Endothelial cell (in vitro differentiated cells): ENCODE measurements around the gene SGMS1. TPM values are rescaled to one million over a fixed set of nuclear protein-coding genes. Genes with fewer than 3 reads are reported as not detected.
A peak's percentile ranks its signal among the peaks of the same experiment; 100 is the strongest.

Experiments
- DNase-seq: peaks from one replicate; pipeline ENCODE4 v3.0.0; 2021; ENCODE audit warnings: low spot score
- H3K27ac Mint-ChIP-seq: one replicate; pipeline ENCODE4 v1.8.0; 2021; ENCODE audit warnings: mixed read lengths, inconsistent platforms; ENCODE audit not compliant: unreplicated experiment
- H3K27me3 Mint-ChIP-seq: one replicate; pipeline ENCODE4 v1.8.0; 2021; ENCODE audit warnings: mild to moderate bottlenecking, moderate library complexity, mixed read lengths, inconsistent platforms; ENCODE audit not compliant: unreplicated experiment
- H3K36me3 Mint-ChIP-seq: one replicate; pipeline ENCODE4 v1.8.0; 2021; ENCODE audit warnings: mild to moderate bottlenecking, low read depth, mixed read lengths, inconsistent platforms; ENCODE audit not compliant: unreplicated experiment
- H3K4me1 Mint-ChIP-seq: one replicate; pipeline ENCODE4 v1.8.0; 2021; ENCODE audit warnings: mild to moderate bottlenecking, mixed read lengths, inconsistent platforms; ENCODE audit not compliant: unreplicated experiment
- H3K4me3 Mint-ChIP-seq: one replicate; pipeline ENCODE4 v1.8.0; 2021; ENCODE audit warnings: mild to moderate bottlenecking, mixed read lengths, inconsistent platforms; ENCODE audit not compliant: unreplicated experiment
- H3K9me3 Mint-ChIP-seq: one replicate; pipeline ENCODE4 v1.8.0; 2021; ENCODE audit warnings: mixed read lengths, inconsistent platforms; ENCODE audit not compliant: unreplicated experiment
- CTCF ChIP-seq: fragments of 200-600 bp; sonication (generic); IDR thresholded peaks from one replicate; pipeline ENCODE4 v1.5.0; 2021; ENCODE audit warnings: antibody characterized with exemption; ENCODE audit not compliant: unreplicated experiment
- total RNA-seq: library from RNA; stranded (reverse); fragmentation: NEBNext Ultra II Directional; extraction: Animal tissue kit (Norgen Biotek cat#: 25700); gene quantifications from one replicate; pipeline ENCODE4 v1.2.1, GENCODE V29; 2021; ENCODE audit not compliant: unreplicated experiment

SGMS1 gene
- total RNA-seq, 1 donor from 2014 or later: 12.4 TPM

- peaks cover 3% of the 10 kb centered on the region for H3K27me3 Mint-ChIP-seq
- H3K4me1 Mint-ChIP-seq: peaks cover 35% of the 10 kb centered on the region
- no peak for TF ChIP-seq CTCF
- no peak overlapping the region for H3K4me3 Mint-ChIP-seq
- H3K9me3 Mint-ChIP-seq: no peaks in the 10 kb centered on the region
- H3K36me3 Mint-ChIP-seq: no peaks in the 10 kb centered on the region
- peak overlapping the region; percentile 52 for H3K27ac Mint-ChIP-seq
- no peak for DNase-seq
Observed at GRCh38 chr10:50541921-50542320, 81.8 kb downstream of the SGMS1 start.

- Mint-ChIP-seq H3K27me3 (peaks cover 3% of the 10 kb centered on the region), H3K36me3 (no peaks in the 10 kb centered on the region), H3K4me1 (peaks cover 35% of the 10 kb centered on the region), H3K27ac (no peak overlapping the region), H3K4me3 (no peak overlapping the region), H3K9me3 (no peaks in the 10 kb centered on the region)
- DNase-seq: no peak
- TF ChIP-seq CTCF: no peak
Observed at GRCh38 chr10:50541317-50541716, 82.4 kb downstream of the SGMS1 start.

- Mint-ChIP-seq H3K4me1 (peaks cover 35% of the 10 kb centered on the region), H3K27ac (no peak overlapping the region), H3K36me3 (no peaks in the 10 kb centered on the region), H3K9me3 (no peaks in the 10 kb centered on the region), H3K4me3 (no peak overlapping the region), H3K27me3 (peaks cover 3% of the 10 kb centered on the region)
- no peak for DNase-seq
- no peak for TF ChIP-seq CTCF
Observed at GRCh38 chr10:50540826-50541122, 83.0 kb downstream of the SGMS1 start.

GRCh38 chr10:50540069-50540825, 83.5 kb downstream of the SGMS1 start:
- no peaks in the 10 kb centered on the region for H3K36me3 Mint-ChIP-seq
- peaks cover 34% of the 10 kb centered on the region for H3K4me1 Mint-ChIP-seq
- TF ChIP-seq CTCF: no peak
- no peaks in the 10 kb centered on the region for H3K9me3 Mint-ChIP-seq
- no peak overlapping the region for H3K4me3 Mint-ChIP-seq
- H3K27me3 Mint-ChIP-seq: peaks cover 3% of the 10 kb centered on the region
- DNase-seq: no peak
- no peak overlapping the region for H3K27ac Mint-ChIP-seq

- H3K27ac Mint-ChIP-seq: no peak overlapping the region
- H3K4me1 Mint-ChIP-seq: peaks cover 26% of the 10 kb centered on the region
- no peak overlapping the region for H3K4me3 Mint-ChIP-seq
- H3K36me3 Mint-ChIP-seq: no peaks in the 10 kb centered on the region
- TF ChIP-seq CTCF: no peak
- H3K27me3 Mint-ChIP-seq: peaks cover 3% of the 10 kb centered on the region
- DNase-seq: no peak
- H3K9me3 Mint-ChIP-seq: no peaks in the 10 kb centered on the region
Observed at GRCh38 chr10:50538555-50539398, 85.0 kb downstream of the SGMS1 start.
